SU-DHL-6 (cell line): ENCODE data around the gene OR5AR1.

Experiments used
- EZH2phosphoT487 ChIP-seq: fragments of 200-600 bp; sonication (generic), shearing (Covaris generic); conservative IDR thresholded peaks from 2 replicates; pipeline ENCODE4 v1.6.1; 2018; ENCODE audit warnings: mild to moderate bottlenecking, antibody characterized with exemption, low read length, moderate library complexity, mixed read lengths
- TF ChIP-seq, protein P1 (sequence below): fragments of 200-600 bp; sonication (generic); IDR thresholded peaks from one replicate; pipeline ENCODE4 v1.5.1; 2017; ENCODE audit warnings: antibody characterized with exemption, mild to moderate bottlenecking, low read length, moderate library complexity; ENCODE audit not compliant: insufficient read depth, poor library complexity, severe bottlenecking

GRCh38 chr11:56659755-56660154, 3.7 kb upstream of the OR5AR1 start:
- TF ChIP-seq, protein P1, sequence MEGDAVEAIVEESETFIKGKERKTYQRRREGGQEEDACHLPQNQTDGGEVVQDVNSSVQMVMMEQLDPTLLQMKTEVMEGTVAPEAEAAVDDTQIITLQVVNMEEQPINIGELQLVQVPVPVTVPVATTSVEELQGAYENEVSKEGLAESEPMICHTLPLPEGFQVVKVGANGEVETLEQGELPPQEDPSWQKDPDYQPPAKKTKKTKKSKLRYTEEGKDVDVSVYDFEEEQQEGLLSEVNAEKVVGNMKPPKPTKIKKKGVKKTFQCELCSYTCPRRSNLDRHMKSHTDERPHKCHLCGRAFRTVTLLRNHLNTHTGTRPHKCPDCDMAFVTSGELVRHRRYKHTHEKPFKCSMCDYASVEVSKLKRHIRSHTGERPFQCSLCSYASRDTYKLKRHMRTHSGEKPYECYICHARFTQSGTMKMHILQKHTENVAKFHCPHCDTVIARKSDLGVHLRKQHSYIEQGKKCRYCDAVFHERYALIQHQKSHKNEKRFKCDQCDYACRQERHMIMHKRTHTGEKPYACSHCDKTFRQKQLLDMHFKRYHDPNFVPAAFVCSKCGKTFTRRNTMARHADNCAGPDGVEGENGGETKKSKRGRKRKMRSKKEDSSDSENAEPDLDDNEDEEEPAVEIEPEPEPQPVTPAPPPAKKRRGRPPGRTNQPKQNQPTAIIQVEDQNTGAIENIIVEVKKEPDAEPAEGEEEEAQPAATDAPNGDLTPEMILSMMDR, result no peak
- TF ChIP-seq EZH2phosphoT487, result no peak
